K562 (cell line): Measurements from ENCODE around the gene SRCIN1. TPM values are rescaled to one million over a fixed set of nuclear protein-coding genes. Genes with fewer than 3 reads are reported as not detected.
A peak's percentile ranks its signal among the peaks of the same experiment; 100 is the strongest.

ENCODE experiments used
- ATAC-seq: fragments of 200-7000 bp; cut with Tn5 transposase; 3 replicates; pipeline ENCODE4 v1.9.1; 2020; ENCODE audit warnings: moderate library complexity
- BruUV-seq: library from RNA; stranded (reverse); fragments of 400-500 nt; replicated peaks from 2 replicates; lab custom pipeline; 2021; lab: Mats Ljungman, UMichigan
- CTCF ChIA-PET: fragments of 300-600 bp; formaldehyde crosslinking; extraction: SDS; loops from one replicate; lab custom pipeline; 2021; ENCODE audit warnings: low intra/inter-chr PET ratio; lab: Yijun Ruan, JAX
- POLR2A ChIA-PET: fragments of 300-600, 350-650 bp; sonication (Branson Sonifier 250); formaldehyde crosslinking; extraction: SDS; loops from one replicate; lab custom pipeline; 2021; ENCODE audit warnings: antibody characterized with exemption, inconsistent platforms; lab: Yijun Ruan, JAX
- DNase-seq, 4 experiments: peaks; one replicate each; pipeline versions ENCODE4 v3.0.0 to v3.0.0-alpha.2; 2011 to 2018; ENCODE audit warnings: low spot score in 3 of 4, mixed read lengths in 3 of 4; ENCODE audit errors: extremely low read depth in 1 of 4
- FAIRE-seq: peaks from 2 replicates; lab custom pipeline; 2011; peaks lifted over from hg19 to GRCh38; lab: Jason Lieb, UNC
- H2AFZ ChIP-seq: 2 replicates; pipeline ENCODE4 v1.6.0; 2011; ENCODE audit warnings: low read depth, low read length, control low read depth, inconsistent platforms
- H3K27ac ChIP-seq: fragments of 200-600 bp; 3 replicates; pipeline ENCODE4 v1.8.0; 2011; ENCODE audit warnings: low read depth, mild to moderate bottlenecking, control low read depth, inconsistent platforms, low read length, moderate library complexity, mixed read lengths; ENCODE audit errors: extremely low read depth
- H3K27me3 ChIP-seq, 2 experiments: fragments of 300-600 bp in 1 of 2; 2 replicates in 1 of 2; 3 replicates in 1 of 2; pipeline versions ENCODE4 v1.6.0 to v1.8.0; 2011; ENCODE audit warnings: inconsistent platforms in 2 of 2, low read length in 2 of 2, mild to moderate bottlenecking in 1 of 2, mixed read lengths in 1 of 2, moderate library complexity in 1 of 2; ENCODE audit not compliant: control insufficient read depth in 2 of 2, insufficient read depth in 2 of 2
- H3K36me3 ChIP-seq: fragments of 300-600 bp; 3 replicates; pipeline ENCODE4 v1.8.0; 2011; ENCODE audit warnings: mild to moderate bottlenecking, low read length, inconsistent platforms; ENCODE audit not compliant: control insufficient read depth, insufficient read depth
- H3K4me1 ChIP-seq, 2 experiments: fragments of 200-600 bp in 1 of 2; replicated peaks in 1 of 2; 2 replicates in 1 of 2; 3 replicates in 1 of 2; pipeline versions ENCODE4 v1.5.1 to v1.8.0; 2011; ENCODE audit warnings: inconsistent platforms in 2 of 2, low read length in 2 of 2, mild to moderate bottlenecking in 1 of 2, mixed read lengths in 1 of 2, moderate library complexity in 1 of 2; ENCODE audit not compliant: control insufficient read depth in 2 of 2, insufficient read depth in 2 of 2
- H3K4me2 ChIP-seq: 2 replicates; pipeline ENCODE4 v1.6.1; 2011; ENCODE audit warnings: low read length, control low read depth, inconsistent platforms, mixed read lengths; ENCODE audit not compliant: insufficient read depth
- H3K4me3 ChIP-seq: fragments of 200-600 bp; sonication (generic), shearing (Covaris generic); 2 replicates; pipeline ENCODE4 v1.5.1; 2016; ENCODE audit warnings: control low read depth, inconsistent platforms
- H3K79me2 ChIP-seq: fragments of 200-600 bp; 3 replicates; pipeline ENCODE4 v1.8.0; 2011; ENCODE audit warnings: low read length, inconsistent platforms; ENCODE audit not compliant: control insufficient read depth, insufficient read depth
- H3K9ac ChIP-seq, 2 experiments: 2 replicates each; pipeline versions ENCODE4 v1.6.0 to v1.6.1; 2011; ENCODE audit warnings: low read depth in 2 of 2, low read length in 2 of 2, control low read depth in 1 of 2, inconsistent platforms in 1 of 2, mild to moderate bottlenecking in 1 of 2, mixed read lengths in 1 of 2; ENCODE audit not compliant: insufficient read depth in 1 of 2
- H3K9me1 ChIP-seq: one replicate; pipeline ENCODE4 v1.6.0; 2011; ENCODE audit warnings: inconsistent platforms, mild to moderate bottlenecking, low read length, moderate library complexity; ENCODE audit not compliant: control insufficient read depth, insufficient read depth
- H3K9me3 ChIP-seq: replicated peaks from 2 replicates; pipeline ENCODE4 v1.5.1; 2011; ENCODE audit warnings: low read depth, low read length, inconsistent platforms; ENCODE audit not compliant: control insufficient read depth, insufficient read depth
- H4K20me1 ChIP-seq: replicated peaks from 2 replicates; pipeline ENCODE4 v1.6.1; 2011; ENCODE audit warnings: low read length, inconsistent platforms, mixed read lengths; ENCODE audit not compliant: control insufficient read depth, insufficient read depth
- BMI1 ChIP-seq: fragments of 150-350 bp; IDR thresholded peaks from 2 replicates; pipeline ENCODE4 v1.6.1; 2014; ENCODE audit warnings: low read length
- CTCFL ChIP-seq: IDR thresholded peaks from 2 replicates; pipeline ENCODE4 v1.6.1; 2011; ENCODE audit warnings: borderline replicate concordance, low read depth, mild to moderate bottlenecking, moderate library complexity, low read length; ENCODE audit not compliant: insufficient read depth, poor library complexity, severe bottlenecking
- FOS ChIP-seq: IDR thresholded peaks from 3 replicates; pipeline ENCODE4 v1.6.1; 2011; ENCODE audit not compliant: insufficient read length; ENCODE audit errors: extremely low read depth
- NFATC3 ChIP-seq: fragments of 450-650 bp; IDR thresholded peaks from 2 replicates; pipeline ENCODE4 v1.6.1; 2017; ENCODE audit warnings: mild to moderate bottlenecking
- RBM25 ChIP-seq: fragments of 200-400 bp; formaldehyde crosslinking; IDR thresholded peaks from 2 replicates; pipeline ENCODE4 v1.6.1; 2018; ENCODE audit warnings: low read length, low read depth, moderate library complexity; ENCODE audit not compliant: severe bottlenecking
- SPI1 ChIP-seq: IDR thresholded peaks from 2 replicates; pipeline ENCODE4 v1.6.1; 2011; ENCODE audit warnings: low read depth, low read length, control low read depth, borderline replicate concordance
- SRF ChIP-seq, 2 experiments: fragments of 250-450, 450-650 bp in 1 of 2; sonication (Bioruptor Pico) in 1 of 2; sonication (generic) in 1 of 2; formaldehyde crosslinking; IDR thresholded peaks; 2 replicates each; pipeline versions ENCODE4 v1.5.0 to v1.5.1; 2020 to 2022; ENCODE audit warnings: mild to moderate bottlenecking in 1 of 2, missing genetic modification reagents in 1 of 2
- SRSF9 ChIP-seq: fragments of 200-400 bp; formaldehyde crosslinking; IDR thresholded peaks from 2 replicates; pipeline ENCODE4 v1.6.1; 2017; ENCODE audit warnings: low read depth, low read length, borderline replicate concordance
- TBL1XR1 ChIP-seq, 2 experiments: IDR thresholded peaks; 2 replicates each; pipeline ENCODE4 v1.6.1; 2012; ENCODE audit warnings: improper control_type of control experiment in 2 of 2, low read length in 2 of 2, mild to moderate bottlenecking in 1 of 2
- TRIM28 ChIP-seq: fragments of 450-650 bp; IDR thresholded peaks from 2 replicates; pipeline ENCODE4 v1.6.1; 2017
- ZNF224 ChIP-seq: sonication (generic); formaldehyde crosslinking; IDR thresholded peaks from 2 replicates; pipeline ENCODE4 v1.8.0; 2022; ENCODE audit warnings: mild to moderate bottlenecking, missing genetic modification reagents
- ZNF3 ChIP-seq: fragments of 250-450 bp; sonication (Bioruptor Pico); IDR thresholded peaks from 2 replicates; pipeline ENCODE4 v1.5.0; 2021; ENCODE audit warnings: mild to moderate bottlenecking, moderate library complexity
- ZNF431 ChIP-seq: sonication (generic); formaldehyde crosslinking; IDR thresholded peaks from 2 replicates; pipeline ENCODE4 v1.8.0; 2022; ENCODE audit warnings: mild to moderate bottlenecking, missing genetic modification reagents
- ZNF584 ChIP-seq: fragments of 200-800 bp; sonication (Bioruptor generic); IDR thresholded peaks from 2 replicates; pipeline ENCODE4 v1.6.1; 2016; ENCODE audit warnings: low read depth, mild to moderate bottlenecking, missing genetic modification characterization, missing compliant biosample characterization
- ZSCAN32 ChIP-seq: fragments of 450-650 bp; formaldehyde crosslinking; IDR thresholded peaks from 2 replicates; pipeline ENCODE4 v1.4.0; 2020; ENCODE audit warnings: mild to moderate bottlenecking, moderate library complexity
- WGBS: fragments of 100-300 bp; shearing (Covaris generic); methylation state at CpG from one replicate; pipeline ENCODE4 v1.1.6; 2016; ENCODE audit warnings: low coverage, mixed read lengths; ENCODE audit not compliant: insufficient coverage; ENCODE audit errors: missing lambda C conversion rate; 5-methylcytosine and 5-hydroxymethylcytosine counted together
- in situ Hi-C: fragments of 300-500 bp; cut with MboI; formaldehyde crosslinking; loops from 4 replicates; pipeline ENCODE4 v1.15.0; 2018; ENCODE audit warnings: inconsistent platforms, mixed read lengths
- intact Hi-C: fragments of 100-400 bp; cut with micrococcal nuclease; formaldehyde crosslinking; loops from 2 replicates; pipeline ENCODE4 v1.14.2; 2022
- polyA plus RNA-seq, 8 experiments: library from polyadenylated mRNA; depleted of rRNA in 4 of 8; stranded (reverse) in 5 of 8; unstranded in 3 of 8; fragments of >200 nt; fragmentation: Nextera tagmentation in 2 of 8; fragmentation: Illumina TruSeq in 1 of 8; extraction: Ambion mirVana in 2 of 8; extraction: Trizol in 1 of 8; gene quantifications; 2 replicates each; pipeline versions ENCODE4 v1.2.1 to v1.2.3, GENCODE V29; 2011 to 2014; ENCODE audit warnings: inconsistent platforms in 1 of 8, missing spikeins in 1 of 8
- total RNA-seq, 7 experiments: library from RNA; depleted of rRNA in 6 of 7; stranded (reverse); fragments of >200 nt in 6 of 7; fragmentation: Illumina TruSeq in 2 of 7; extraction: Trizol in 2 of 7; gene quantifications; 2 replicates each; pipeline versions ENCODE4 v1.2.1 to v1.2.3, GENCODE V29; 2011 to 2021; ENCODE audit warnings: low replicate concordance in 1 of 7

SRCIN1 gene
- total and polyA plus RNA-seq, 9 of the 15 experiments (the other 6 are each of a cell fraction or from before 2014, with no cell fraction given): 0.09 to 0.33 (median 0.13) TPM; not detected in 6

- intact Hi-C loops (no loop called here), in situ Hi-C loops (no loop called here)
- Histone ChIP-seq H3K9me1 (peaks cover 4% of the 10 kb centered on the region), H4K20me1 (peaks cover 9% of the 10 kb centered on the region; the same call in 1 of the 2 replicates), H3K4me2 (no peak overlapping the region), H3K36me3 (no peaks in the 10 kb centered on the region), H2AFZ (no peak overlapping the region), H3K27me3 (peaks cover 21 to 50% of the 10 kb centered on the region in 2 experiments; a peak in 4 of 5 replicates), H3K9ac (no peak overlapping the region), H3K79me2 (no peaks in the 10 kb centered on the region), H3K4me1 (peaks cover 10 to 18% of the 10 kb centered on the region in 2 experiments; a peak in 3 of 5 replicates), H3K27ac (no peak overlapping the region), H3K4me3 (no peak overlapping the region), H3K9me3 (no peaks in the 10 kb centered on the region)
- POLR2A ChIA-PET: no interaction called here
- FAIRE-seq: no peak
- CTCF ChIA-PET: no interaction called here
- TF ChIP-seq ZNF431 (CRISPR knock-in tag): no peak
- TF ChIP-seq TRIM28: no peak
- no peak for TF ChIP-seq SRF (CRISPR knock-in tag; IDR thresholded peaks at IDR 0.05)
- no peak for TF ChIP-seq FOS
- no peak for TF ChIP-seq ZNF224
- TF ChIP-seq ZSCAN32 (CRISPR knock-in tag): no peak
- WGBS: 5% methylated on average over 13 of the region's 13 CpGs
- BruUV-seq: no TSS peak
- ATAC-seq: no peak
- DNase-seq: no peak
Measured at GRCh38 chr17:38594152-38594551, 11.6 kb downstream of the SRCIN1 start.

- in situ Hi-C loops (no loop called here), intact Hi-C loops (no loop called here)
- Histone ChIP-seq H3K4me3 (no peak overlapping the region), H4K20me1 (peaks cover 9% of the 10 kb centered on the region; the same call in 1 of the 2 replicates), H3K27ac (no peak overlapping the region), H3K9me3 (no peaks in the 10 kb centered on the region), H3K9me1 (no peaks in the 10 kb centered on the region), H2AFZ (no peak overlapping the region), H3K79me2 (no peaks in the 10 kb centered on the region), H3K36me3 (no peaks in the 10 kb centered on the region), H3K4me2 (no peak overlapping the region), H3K4me1 (peaks cover 4 to 10% of the 10 kb centered on the region in 2 experiments; a peak in 2 of 5 replicates), H3K9ac (no peak overlapping the region), H3K27me3 (peaks cover 33 to 65% of the 10 kb centered on the region in 2 experiments; a peak in 4 of 5 replicates)
- no peak for DNase-seq
- ATAC-seq: no peak
- ChIA-PET POLR2A (no interaction called here), CTCF (no interaction called here)
- FAIRE-seq: no peak
- BruUV-seq: no TSS peak
- TF ChIP-seq CTCFL (no peak), RBM25 (peak; percentile 46), SRSF9 (no peak), BMI1 (no peak), TBL1XR1 (IDR thresholded peaks at IDR 0.05; ENCODE audit: low read length in 2 of 2) (no peak), ZNF3 (CRISPR knock-in tag) (peak; percentile 83; the same call in 1 of the 2 replicates), SPI1 (no peak), ZNF584 (no peak), NFATC3 (no peak)
Measured at GRCh38 chr17:38592487-38592886, 13.3 kb downstream of the SRCIN1 start.
